Limb (tissue), 2 donors: ENCODE results near the gene IFNA7.
A peak's percentile ranks its signal among the peaks of the same experiment; 100 is the strongest.
"Not testable (repeated sequence)": the region's sequence is repeated elsewhere in the genome, so short reads cannot be mapped to it uniquely, and the experiment has no call there.

ENCODE experiments used
- DNase-seq, 2 donors: peaks; one replicate each; pipeline ENCODE4 v3.0.0-alpha.2; 2016; ENCODE audit errors: extremely low spot score in 2 of 2

Gene IFNA7

GRCh38 chr9:21202105-21202504 lies at the start of gene IFNA7:
Gene IFNA7, minus strand, starts transcription at chr9:21202205. Its CDS starts 40 bp downstream, at chr9:21202165.
- DNase-seq, result not testable (repeated sequence)

GRCh38 chr9:21251638-21252037 lies 49.6 kb upstream of the IFNA7 start:
- no peak for DNase-seq

- DNase-seq, result no peak
Observed at GRCh38 chr9:21251190-21251589, 49.2 kb upstream of the IFNA7 start.

GRCh38 chr9:21244836-21245235 lies 42.8 kb upstream of the IFNA7 start:
- no peak for DNase-seq

GRCh38 chr9:21239911-21240310 lies 37.9 kb upstream of the IFNA7 start, which contains the start of gene IFNA14:
Gene IFNA14, minus strand, starts transcription at chr9:21240005. Its CDS starts 70 bp downstream, at chr9:21239935.
- no peak for DNase-seq

- DNase-seq, result not testable (repeated sequence)
Observed at GRCh38 chr9:21236360-21236714, 34.3 kb upstream of the IFNA7 start.

GRCh38 chr9:21235468-21236359 lies 33.7 kb upstream of the IFNA7 start:
- DNase-seq, result peak in 1 of 2 donors; percentile 34

- DNase-seq, result no peak
Observed at GRCh38 chr9:21234153-21234687, 32.2 kb upstream of the IFNA7 start.

GRCh38 chr9:21233258-21233657 lies 31.3 kb upstream of the IFNA7 start:
- no peak for DNase-seq

- no peak for DNase-seq
Observed at GRCh38 chr9:21228122-21228521, 26.1 kb upstream of the IFNA7 start, which contains the start of gene IFNA17. Gene IFNA17, minus strand, starts transcription at chr9:21228222. Its CDS starts 49 bp downstream, at chr9:21228173.

GRCh38 chr9:21217211-21217610 lies 15.2 kb upstream of the IFNA7 start, which contains the start of gene IFNA16:
Gene IFNA16, minus strand, starts transcription at chr9:21217311. Its CDS starts 6 bp downstream, at chr9:21217305.
- not testable (repeated sequence) for DNase-seq

GRCh38 chr9:21213411-21214326 lies 11.7 kb upstream of the IFNA7 start:
- DNase-seq, result not testable (repeated sequence)

- DNase-seq, result not testable (repeated sequence)
Observed at GRCh38 chr9:21212160-21212559, 10.2 kb upstream of the IFNA7 start.

- DNase-seq, result not testable (repeated sequence)
Observed at GRCh38 chr9:21210782-21211181, 8.8 kb upstream of the IFNA7 start.

GRCh38 chr9:21210311-21210710 lies 8.3 kb upstream of the IFNA7 start:
- no peak for DNase-seq

- not testable (repeated sequence) for DNase-seq
Observed at GRCh38 chr9:21207043-21207442, 5.0 kb upstream of the IFNA7 start, which contains the start of gene IFNA10. Gene IFNA10, minus strand, starts transcription at chr9:21207143. Its CDS starts 46 bp downstream, at chr9:21207097.

- no peak for DNase-seq
Observed at GRCh38 chr9:21205204-21205603, 3.2 kb upstream of the IFNA7 start.

- DNase-seq, result not testable (repeated sequence)
Observed at GRCh38 chr9:21194867-21195776, 6.9 kb downstream of the IFNA7 start.

GRCh38 chr9:21187487-21187886 lies 14.5 kb downstream of the IFNA7 start, which contains the start of gene IFNA4:
Gene IFNA4, minus strand, starts transcription at chr9:21187587. Its CDS starts 56 bp downstream, at chr9:21187531.
- DNase-seq, result not testable (repeated sequence)
